Endothelial cell of umbilical vein (primary cell): Measurements from ENCODE around the gene GNPTAB. TPM values are rescaled to one million over a fixed set of nuclear protein-coding genes. Genes with fewer than 3 reads are reported as not detected.

Source experiments
- BruUV-seq: library from RNA; stranded (reverse); fragments of 400-500 nt; replicated peaks from 2 replicates; lab custom pipeline; 2021; lab: Mats Ljungman, UMichigan
- CTCF ChIA-PET: fragments of 300-600, 350-600 bp; sonication (Branson Sonifier 250); formaldehyde crosslinking; loops from one replicate; lab custom pipeline; 2021; ENCODE audit warnings: antibody characterized with exemption, inconsistent platforms; lab: Charles Lee
- POLR2A ChIA-PET: fragments of 300-600, 350-600 bp; sonication (Branson Sonifier 250); formaldehyde crosslinking; loops from one replicate; lab custom pipeline; 2021; ENCODE audit warnings: antibody characterized with exemption, inconsistent platforms; lab: Charles Lee
- DNase-seq: peaks from one replicate; pipeline ENCODE4 v3.0.0-alpha.2; 2011; ENCODE audit warnings: low read depth, low spot score
- FAIRE-seq: peaks from 2 replicates; lab custom pipeline; 2011; peaks lifted over from hg19 to GRCh38; lab: Jason Lieb, UNC
- H2AFZ ChIP-seq: 2 replicates; pipeline ENCODE4 v1.6.0; 2012; ENCODE audit warnings: low read depth, low read length, control low read depth, inconsistent platforms
- H3K27ac ChIP-seq: 2 replicates; pipeline ENCODE4 v1.5.1; 2011; ENCODE audit warnings: low read depth, mild to moderate bottlenecking, control low read depth, low read length, moderate library complexity; ENCODE audit not compliant: insufficient read depth
- H3K27me3 ChIP-seq, 2 experiments: 2 replicates each; pipeline versions ENCODE4 v1.6.0 to v1.6.1; 2011; ENCODE audit warnings: low read length in 2 of 2, mixed read lengths in 1 of 2; ENCODE audit not compliant: control insufficient read depth in 2 of 2, insufficient read depth in 2 of 2
- H3K36me3 ChIP-seq, 2 experiments: 2 replicates in 1 of 2; 3 replicates in 1 of 2; pipeline ENCODE4 v1.5.1; 2011; ENCODE audit warnings: low read length in 2 of 2, mild to moderate bottlenecking in 1 of 2, moderate library complexity in 1 of 2; ENCODE audit not compliant: control insufficient read depth in 2 of 2, insufficient read depth in 2 of 2; ENCODE audit errors: extremely low read depth in 1 of 2
- H3K4me1 ChIP-seq: 3 replicates; pipeline ENCODE4 v1.5.1; 2011; ENCODE audit warnings: mild to moderate bottlenecking, low read length; ENCODE audit not compliant: control insufficient read depth, insufficient read depth; ENCODE audit errors: extremely low read depth
- H3K4me2 ChIP-seq: 2 replicates; pipeline ENCODE4 v1.6.1; 2011; ENCODE audit warnings: low read length, control low read depth, mixed read lengths; ENCODE audit not compliant: insufficient read depth
- H3K4me3 ChIP-seq, 3 experiments: fragments of 200-600 bp in 1 of 3; sonication (generic), shearing (Covaris generic) in 1 of 3; replicated peaks in 1 of 3; 2 replicates each; pipeline ENCODE4 v1.5.1; 2011 to 2016; ENCODE audit warnings: control low read depth in 3 of 3, low read length in 3 of 3, mild to moderate bottlenecking in 2 of 3, inconsistent platforms in 1 of 3, low read depth in 1 of 3, moderate library complexity in 1 of 3; ENCODE audit not compliant: insufficient read depth in 1 of 3
- H3K79me2 ChIP-seq: 2 replicates; pipeline ENCODE4 v1.6.0; 2012; ENCODE audit warnings: low read length, inconsistent platforms; ENCODE audit not compliant: control insufficient read depth, insufficient read depth
- H3K9ac ChIP-seq: replicated peaks from 2 replicates; pipeline ENCODE3; 2011; ENCODE audit warnings: low read length, control low read depth; ENCODE audit not compliant: insufficient read depth; ENCODE audit errors: extremely low read depth
- H3K9me1 ChIP-seq: replicated peaks from 3 replicates; pipeline ENCODE4 v1.6.0; 2011; ENCODE audit warnings: mild to moderate bottlenecking, low read length; ENCODE audit not compliant: control insufficient read depth, insufficient read depth; ENCODE audit errors: extremely low read depth
- H3K9me3 ChIP-seq: replicated peaks from 2 replicates; pipeline ENCODE4 v1.5.1; 2012; ENCODE audit warnings: low read length, inconsistent platforms; ENCODE audit not compliant: control insufficient read depth, insufficient read depth
- H4K20me1 ChIP-seq: replicated peaks from 2 replicates; pipeline ENCODE3; 2011; ENCODE audit warnings: mild to moderate bottlenecking, low read length; ENCODE audit not compliant: control insufficient read depth, insufficient read depth; ENCODE audit errors: extremely low read depth
- EZH2 ChIP-seq: IDR thresholded peaks from 2 replicates; pipeline ENCODE4 v1.6.1; 2012; ENCODE audit warnings: borderline replicate concordance, low read depth, mild to moderate bottlenecking, moderate library complexity, low read length, inconsistent platforms; ENCODE audit not compliant: severe bottlenecking
- FOS ChIP-seq: IDR thresholded peaks from 2 replicates; pipeline ENCODE4 v1.6.1; 2011; ENCODE audit warnings: mild to moderate bottlenecking, low read length, moderate library complexity, borderline replicate concordance; ENCODE audit not compliant: insufficient read depth
- GATA2 ChIP-seq: IDR thresholded peaks from 2 replicates; pipeline ENCODE4 v1.7.0; 2011; ENCODE audit warnings: low read depth, mild to moderate bottlenecking, moderate library complexity, mixed read lengths, low read length; ENCODE audit not compliant: insufficient read length, insufficient read depth
- JUN ChIP-seq: IDR thresholded peaks from 2 replicates; pipeline ENCODE4 v1.6.1; 2011; ENCODE audit warnings: borderline replicate concordance, low read depth; ENCODE audit not compliant: insufficient read length, insufficient read depth
- MYC ChIP-seq: IDR thresholded peaks from one replicate; pipeline ENCODE4 v1.6.1; 2011; ENCODE audit warnings: mild to moderate bottlenecking, low read depth, low read length
- POLR2A ChIP-seq: IDR thresholded peaks from 2 replicates; pipeline ENCODE4 v1.6.1; 2012; ENCODE audit warnings: low read depth, mild to moderate bottlenecking, control low read depth, low read length
- POLR2AphosphoS5 ChIP-seq: IDR thresholded peaks from 2 replicates; pipeline ENCODE4 v1.6.1; 2012; ENCODE audit warnings: low read depth, mild to moderate bottlenecking, control low read depth, low read length, moderate library complexity; ENCODE audit not compliant: insufficient read depth
- dilution Hi-C: fragments of 300-500 bp; cut with MboI; formaldehyde crosslinking; loops from one replicate; pipeline ENCODE4 v1.15.0; 2019; ENCODE audit warnings: low sequenced_read_pairs; ENCODE audit not compliant: extremely low pct_ligation_motif_present
- intact Hi-C: fragments of 100-400 bp; cut with micrococcal nuclease; formaldehyde crosslinking; loops from one replicate; pipeline ENCODE4 v1.10.0; 2022
- polyA plus RNA-seq, 4 experiments: library from polyadenylated mRNA; depleted of rRNA in 3 of 4; stranded (reverse) in 3 of 4; unstranded in 1 of 4; fragments of >200 nt; gene quantifications; 2 replicates each; pipeline versions ENCODE4 v1.2.1 to v1.2.3, GENCODE V29; 2011 to 2012; ENCODE audit warnings: missing spikeins in 1 of 4
- total RNA-seq: library from RNA; stranded (reverse); gene quantifications from 2 replicates; pipeline ENCODE4 v1.2.3, GENCODE V29; 2021
- TF ChIP-seq, protein P1 (sequence below): IDR thresholded peaks from 2 replicates; pipeline ENCODE4 v1.6.1; 2011; ENCODE audit not compliant: insufficient read depth, insufficient read length
- TF ChIP-seq, protein P2 (sequence below), 2 donors: IDR thresholded peaks; 1 replicate in 1 of 2; 2 replicates in 1 of 2; pipeline ENCODE4 v1.5.1; 2011; ENCODE audit warnings: low read length in 2 of 2, mild to moderate bottlenecking in 2 of 2, moderate library complexity in 2 of 2, control low read depth in 1 of 2, inconsistent platforms in 1 of 2, low read depth in 1 of 2; ENCODE audit not compliant: insufficient read depth in 1 of 2; ENCODE audit errors: extremely low read depth in 1 of 2

Gene GNPTAB
- total and polyA plus RNA-seq, 2 donors (not counting 3 experiments of a cell fraction or from before 2014, with no cell fraction given): 15.6 to 39.5 TPM

DNA sequence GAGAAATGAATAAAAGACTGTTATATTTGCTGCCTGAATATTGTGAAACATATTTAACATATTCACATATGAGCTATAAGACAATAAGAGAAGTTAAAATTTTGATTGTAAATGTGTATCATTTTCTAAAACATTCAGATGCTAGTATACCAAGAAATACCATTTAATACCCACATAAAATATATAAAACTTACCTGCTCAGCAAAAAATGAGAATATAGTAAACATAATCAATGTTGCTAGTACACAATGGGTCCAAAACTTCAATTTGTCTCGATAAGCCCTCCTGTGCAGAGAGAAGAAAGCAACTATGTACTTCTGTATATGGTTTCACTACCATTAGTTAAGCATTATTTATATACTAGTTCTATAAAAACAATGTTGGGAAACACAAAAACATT, 81.9 kb downstream of the GNPTAB start:
- ChIA-PET POLR2A (no interaction called here), CTCF (interaction anchor here (1.8 kb wide), 1 partner anchor 11 kb away, joined by 7 read pairs; no protein-coding TSS in a partner anchor)
- intact Hi-C loops: no loop called here
- Histone ChIP-seq H3K27ac (no peak overlapping the region), H3K4me3 (no peak overlapping the region), H3K4me2 (no peak overlapping the region), H3K79me2 (no peaks in the 10 kb centered on the region), H4K20me1 (no peaks in the 10 kb centered on the region), H3K9ac (no peak overlapping the region), H3K36me3 (peaks cover 0 to 10% of the 10 kb centered on the region in 2 experiments), H3K9me3 (no peaks in the 10 kb centered on the region), H3K27me3 (no peaks in the 10 kb centered on the region), H3K4me1 (no peaks in the 10 kb centered on the region), H3K9me1 (no peaks in the 10 kb centered on the region), H2AFZ (no peak overlapping the region)
- no TSS peak for BruUV-seq
- TF ChIP-seq POLR2AphosphoS5 (no peak), GATA2 (no peak), EZH2 (no peak), JUN (no peak), FOS (no peak), MYC (no peak), POLR2A (no peak)
- TF ChIP-seq, protein P1, sequence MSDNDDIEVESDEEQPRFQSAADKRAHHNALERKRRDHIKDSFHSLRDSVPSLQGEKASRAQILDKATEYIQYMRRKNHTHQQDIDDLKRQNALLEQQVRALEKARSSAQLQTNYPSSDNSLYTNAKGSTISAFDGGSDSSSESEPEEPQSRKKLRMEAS: no peak
- TF ChIP-seq, protein P2, sequence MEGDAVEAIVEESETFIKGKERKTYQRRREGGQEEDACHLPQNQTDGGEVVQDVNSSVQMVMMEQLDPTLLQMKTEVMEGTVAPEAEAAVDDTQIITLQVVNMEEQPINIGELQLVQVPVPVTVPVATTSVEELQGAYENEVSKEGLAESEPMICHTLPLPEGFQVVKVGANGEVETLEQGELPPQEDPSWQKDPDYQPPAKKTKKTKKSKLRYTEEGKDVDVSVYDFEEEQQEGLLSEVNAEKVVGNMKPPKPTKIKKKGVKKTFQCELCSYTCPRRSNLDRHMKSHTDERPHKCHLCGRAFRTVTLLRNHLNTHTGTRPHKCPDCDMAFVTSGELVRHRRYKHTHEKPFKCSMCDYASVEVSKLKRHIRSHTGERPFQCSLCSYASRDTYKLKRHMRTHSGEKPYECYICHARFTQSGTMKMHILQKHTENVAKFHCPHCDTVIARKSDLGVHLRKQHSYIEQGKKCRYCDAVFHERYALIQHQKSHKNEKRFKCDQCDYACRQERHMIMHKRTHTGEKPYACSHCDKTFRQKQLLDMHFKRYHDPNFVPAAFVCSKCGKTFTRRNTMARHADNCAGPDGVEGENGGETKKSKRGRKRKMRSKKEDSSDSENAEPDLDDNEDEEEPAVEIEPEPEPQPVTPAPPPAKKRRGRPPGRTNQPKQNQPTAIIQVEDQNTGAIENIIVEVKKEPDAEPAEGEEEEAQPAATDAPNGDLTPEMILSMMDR (IDR thresholded peaks at IDR 0.05; ENCODE audit: extremely low read depth in 1 of 2, insufficient read depth in 1 of 2, low read depth in 1 of 2, low read length in 2 of 2): no peak
- no peak for DNase-seq
- no peak for FAIRE-seq
- dilution Hi-C loops: no loop called here
